GM18505 (cell line): ENCODE results near the gene AURKAIP1.

Experiments
- ATAC-seq: cut with Tn5 transposase; IDR thresholded peaks from one replicate; pipeline ENCODE4 v1.9.1; 2021; ENCODE audit not compliant: unreplicated experiment
- POLR2A ChIP-seq: IDR thresholded peaks from 4 replicates; pipeline ENCODE4 v1.6.1; 2011; ENCODE audit warnings: borderline replicate concordance; ENCODE audit not compliant: insufficient read depth, insufficient read length; ENCODE audit errors: extremely low read depth

The AURKAIP1 gene

DNA sequence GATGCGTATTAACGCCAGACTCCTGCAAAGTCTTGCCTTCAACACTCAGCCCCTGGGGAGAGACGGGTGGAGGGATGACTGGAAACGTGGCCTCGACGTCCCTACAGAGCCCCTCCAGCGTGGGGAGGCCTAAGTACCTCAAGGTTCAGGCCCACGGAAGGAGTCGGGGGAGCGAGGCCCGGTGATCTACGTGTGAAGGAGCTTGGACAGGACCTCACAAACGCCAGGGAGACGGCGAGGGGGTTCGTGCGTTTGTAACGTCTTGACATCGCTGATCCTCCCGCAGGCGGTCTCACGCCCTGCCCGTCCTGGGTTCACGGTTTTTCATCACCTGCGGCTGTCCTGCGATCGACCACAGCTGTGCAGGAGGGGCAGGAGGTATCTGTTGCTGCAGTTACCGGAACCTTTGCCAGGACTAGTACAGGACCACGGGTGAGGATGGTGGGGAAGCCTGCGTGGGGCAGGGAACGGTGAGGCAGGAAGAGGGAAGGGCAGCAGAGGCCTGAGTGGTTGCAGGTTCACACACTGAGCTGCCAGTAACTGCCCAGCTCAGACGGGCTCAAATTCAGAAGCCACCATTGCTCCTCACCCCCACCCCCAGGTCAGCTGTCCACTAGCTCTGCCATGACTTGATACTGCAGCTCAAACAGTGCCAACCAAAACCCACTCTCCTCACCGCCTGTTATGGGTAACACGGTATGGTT lies 25.0 kb upstream of the AURKAIP1 start:
- no peak for ATAC-seq
- peak; percentile 53 for TF ChIP-seq POLR2A

- TF ChIP-seq POLR2A = peak; percentile 96
- peak; percentile 88 for ATAC-seq
Observed at GRCh38 chr1:1399187-1399871, 24.3 kb upstream of the AURKAIP1 start, which contains the start of gene CCNL2. TSS of gene CCNL2 (minus strand) at chr1:1399335. CDS start at chr1:1399306, 29 bp downstream.

- peak; percentile 6 for ATAC-seq
- TF ChIP-seq POLR2A = no peak
Observed at GRCh38 chr1:1398677-1399186, 23.7 kb upstream of the AURKAIP1 start.

GRCh38 chr1:1397839-1398523 lies 23.0 kb upstream of the AURKAIP1 start:
- TF ChIP-seq POLR2A = no peak

DNA sequence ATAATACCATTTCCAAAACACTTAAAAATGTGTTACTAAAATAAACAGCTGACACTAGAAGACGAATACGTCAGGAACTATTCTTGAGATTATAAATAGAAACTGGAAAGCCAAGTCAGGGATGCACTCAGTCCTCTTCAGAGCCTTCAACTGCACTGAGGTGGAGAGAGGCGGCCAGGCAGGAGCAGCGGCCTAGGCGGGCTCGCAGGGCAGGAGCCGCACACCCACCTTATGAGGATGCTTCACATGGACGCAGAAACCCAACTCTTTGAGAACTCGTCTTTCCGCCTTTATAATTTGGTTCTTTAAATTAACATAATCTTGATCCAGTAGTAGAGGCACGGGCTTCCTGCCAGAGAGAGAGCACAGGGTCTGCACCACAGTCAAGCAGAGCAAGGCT lies 20.2 kb upstream of the AURKAIP1 start:
- no peak for ATAC-seq

More at GRCh38 chr1:1397839-1398523, 23.0 kb upstream of the AURKAIP1 start:
- ATAC-seq = no peak

GRCh38 chr1:1394116-1394515 lies 19.1 kb upstream of the AURKAIP1 start:
- no peak for TF ChIP-seq POLR2A

More for the DNA sequence above, 20.2 kb upstream of the AURKAIP1 start:
- no peak for TF ChIP-seq POLR2A

DNA sequence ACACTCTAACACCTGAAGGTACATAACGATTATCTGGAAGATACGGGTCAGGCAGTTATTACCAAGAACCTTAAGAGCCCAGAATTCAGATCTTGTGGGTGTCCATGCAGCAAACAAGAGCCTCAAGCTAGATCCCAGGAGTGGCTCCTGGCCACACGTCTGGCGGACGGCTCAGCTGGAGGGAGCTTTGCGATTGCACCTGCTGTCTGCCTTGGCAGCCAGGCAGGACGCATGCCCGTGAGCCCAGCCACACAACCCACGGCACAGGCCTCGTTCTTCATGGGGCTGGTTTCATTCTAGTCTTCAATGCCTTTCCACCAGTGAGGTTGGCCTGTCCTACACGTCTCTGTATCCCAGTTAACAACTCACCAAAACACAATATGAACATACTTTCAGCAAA lies 18.4 kb upstream of the AURKAIP1 start:
- TF ChIP-seq POLR2A = no peak
- ATAC-seq = no peak

More at GRCh38 chr1:1394116-1394515, 19.1 kb upstream of the AURKAIP1 start:
- no peak for ATAC-seq

DNA sequence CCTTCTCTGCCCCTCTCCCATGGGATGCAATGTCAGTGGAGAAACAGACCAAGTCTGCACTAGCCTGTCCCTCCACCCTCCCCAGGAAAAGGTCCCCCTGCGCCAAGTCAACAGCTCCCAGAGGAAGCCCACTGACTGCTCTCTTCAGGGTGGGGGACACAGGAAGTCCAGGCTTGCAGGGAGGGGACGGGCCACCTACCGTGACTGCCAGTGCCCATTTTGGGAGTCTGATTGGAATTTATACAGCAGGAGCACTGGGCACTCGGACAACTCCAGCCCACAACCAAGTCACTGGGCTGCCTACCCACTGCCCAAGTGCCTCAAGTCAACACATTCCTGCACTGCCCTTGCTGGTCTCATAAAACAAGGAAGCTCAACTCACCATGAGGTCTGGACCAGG lies 18.0 kb upstream of the AURKAIP1 start:
- ATAC-seq = no peak
- no peak for TF ChIP-seq POLR2A

GRCh38 chr1:1391225-1391624 lies 16.2 kb upstream of the AURKAIP1 start:
- ATAC-seq = no peak
- no peak for TF ChIP-seq POLR2A

DNA sequence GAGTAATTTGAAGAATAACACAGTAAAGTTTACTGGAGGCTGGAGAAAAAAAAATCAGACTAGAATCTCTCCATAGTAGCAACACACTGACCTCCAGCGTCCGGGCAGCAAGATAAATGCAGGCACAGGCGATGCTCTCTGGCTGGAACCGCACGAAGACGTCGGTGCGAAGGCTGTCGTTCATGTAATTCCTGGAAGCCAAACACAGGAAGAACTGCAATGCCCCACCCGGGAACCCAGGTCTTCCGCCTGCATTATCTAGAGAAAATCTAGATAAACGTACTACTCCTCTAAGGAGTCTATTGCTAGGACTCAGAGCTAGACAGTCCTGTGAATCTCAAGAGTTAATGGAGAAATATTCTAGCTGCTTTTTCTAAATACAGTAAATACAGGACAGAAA lies 15.7 kb upstream of the AURKAIP1 start:
- TF ChIP-seq POLR2A = no peak
- no peak for ATAC-seq

GRCh38 chr1:1388078-1388472 lies 13.1 kb upstream of the AURKAIP1 start:
- no peak for TF ChIP-seq POLR2A
- ATAC-seq = no peak

DNA sequence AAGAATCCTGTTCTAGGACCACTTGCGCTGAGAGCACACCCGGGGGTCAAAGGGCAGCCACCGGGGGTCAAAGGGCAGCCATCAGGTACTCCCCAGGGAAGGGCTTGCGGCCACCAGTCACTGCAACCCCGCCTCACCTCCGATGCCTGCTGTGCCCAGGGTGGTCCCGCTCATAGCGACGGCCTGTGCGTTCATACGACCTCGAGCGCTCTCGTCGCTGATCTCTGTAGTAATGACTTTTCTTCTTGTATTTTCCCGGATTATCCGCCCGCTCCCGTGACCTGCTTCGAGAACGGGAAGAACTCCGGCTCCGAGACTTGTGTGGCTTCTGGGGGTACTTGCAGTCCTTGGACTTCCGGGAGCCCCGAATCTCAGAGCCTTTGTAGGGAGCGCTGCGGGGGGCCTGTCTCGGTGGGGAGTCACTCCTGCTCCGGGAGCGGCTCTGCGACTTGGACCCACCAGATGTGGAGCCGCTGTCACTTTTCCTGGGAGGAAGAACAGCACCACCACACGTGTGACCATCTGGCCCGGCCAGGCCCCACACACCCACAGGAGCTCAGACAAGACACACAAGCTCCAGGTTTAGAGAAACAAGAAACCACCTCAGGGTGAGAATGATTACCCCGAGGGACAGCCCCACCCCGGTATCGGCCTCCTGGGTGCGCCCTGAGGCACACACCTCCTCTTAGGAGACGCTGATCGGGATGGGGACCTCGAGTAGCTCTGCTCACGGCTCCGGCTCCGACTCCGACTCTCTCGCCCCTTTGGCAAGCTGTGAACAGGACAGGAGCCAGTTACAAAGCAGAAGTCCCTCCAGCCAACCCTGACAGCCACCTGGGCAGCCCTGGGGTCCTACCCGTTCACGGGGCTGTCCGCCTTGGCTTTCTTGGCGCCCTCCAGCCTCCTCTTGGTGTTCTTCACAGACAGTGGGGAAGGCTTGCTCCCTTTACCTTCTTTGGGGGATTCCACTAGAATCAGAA lies 12.4 kb upstream of the AURKAIP1 start:
- no peak for TF ChIP-seq POLR2A
- no peak for ATAC-seq
